NCI-H82 (cell line): ENCODE measurements around the gene CPAMD8.
A peak's percentile ranks its signal among the peaks of the same experiment; 100 is the strongest.

Source experiments
- DNase-seq: peaks from one replicate; lab custom pipeline; 2025; lab: John Stamatoyannopoulos, UW

The CPAMD8 gene

GRCh38 chr19:16872728-16873127 is 153.9 kb downstream of the CPAMD8 start:
- no peak for DNase-seq

GRCh38 chr19:16871871-16872270 is 154.7 kb downstream of the CPAMD8 start:
- DNase-seq, result no peak

GRCh38 chr19:16869331-16869972 is 157.2 kb downstream of the CPAMD8 start:
- no peak for DNase-seq

GRCh38 chr19:16868423-16869130 is 158.0 kb downstream of the CPAMD8 start:
- no peak for DNase-seq

- no peak for DNase-seq
These were observed 159.4 kb downstream of the CPAMD8 start for GRCh38 chr19:16867211-16867610.

- no peak for DNase-seq
These were observed 163.7 kb downstream of the CPAMD8 start for GRCh38 chr19:16862826-16863415.

GRCh38 chr19:16861834-16862233 is 164.8 kb downstream of the CPAMD8 start:
- peak; percentile 59 for DNase-seq

- DNase-seq, result no peak
These were observed 165.6 kb downstream of the CPAMD8 start for GRCh38 chr19:16861011-16861410.

GRCh38 chr19:16860118-16860517 is 166.5 kb downstream of the CPAMD8 start:
- no peak for DNase-seq

GRCh38 chr19:16859626-16860025 is 167.0 kb downstream of the CPAMD8 start:
- DNase-seq, result no peak

GRCh38 chr19:16856091-16856490 is 170.5 kb downstream of the CPAMD8 start:
- DNase-seq, result no peak

- DNase-seq, result no peak
These were observed 173.5 kb downstream of the CPAMD8 start for GRCh38 chr19:16853066-16853465.

GRCh38 chr19:16851031-16851712 is 175.4 kb downstream of the CPAMD8 start:
- DNase-seq, result no peak

GRCh38 chr19:16850133-16850532 is 176.5 kb downstream of the CPAMD8 start:
- DNase-seq, result no peak

- no peak for DNase-seq
These were observed 177.4 kb downstream of the CPAMD8 start for GRCh38 chr19:16849168-16849567.

- DNase-seq, result no peak
These were observed 179.2 kb downstream of the CPAMD8 start for GRCh38 chr19:16847430-16847829.

GRCh38 chr19:16846901-16847300 is 179.7 kb downstream of the CPAMD8 start:
- DNase-seq, result no peak
